GM18502 (cell line): ENCODE measurements around the gene C4BPB.

Source experiments
- ATAC-seq: cut with Tn5 transposase; IDR thresholded peaks from one replicate; pipeline ENCODE4 v1.9.1; 2021; ENCODE audit warnings: mild to moderate bottlenecking; ENCODE audit not compliant: unreplicated experiment, poor library complexity

The C4BPB gene

GRCh38 chr1:207129053-207129452 is 40.4 kb downstream of the C4BPB start:
- ATAC-seq = no peak

DNA sequence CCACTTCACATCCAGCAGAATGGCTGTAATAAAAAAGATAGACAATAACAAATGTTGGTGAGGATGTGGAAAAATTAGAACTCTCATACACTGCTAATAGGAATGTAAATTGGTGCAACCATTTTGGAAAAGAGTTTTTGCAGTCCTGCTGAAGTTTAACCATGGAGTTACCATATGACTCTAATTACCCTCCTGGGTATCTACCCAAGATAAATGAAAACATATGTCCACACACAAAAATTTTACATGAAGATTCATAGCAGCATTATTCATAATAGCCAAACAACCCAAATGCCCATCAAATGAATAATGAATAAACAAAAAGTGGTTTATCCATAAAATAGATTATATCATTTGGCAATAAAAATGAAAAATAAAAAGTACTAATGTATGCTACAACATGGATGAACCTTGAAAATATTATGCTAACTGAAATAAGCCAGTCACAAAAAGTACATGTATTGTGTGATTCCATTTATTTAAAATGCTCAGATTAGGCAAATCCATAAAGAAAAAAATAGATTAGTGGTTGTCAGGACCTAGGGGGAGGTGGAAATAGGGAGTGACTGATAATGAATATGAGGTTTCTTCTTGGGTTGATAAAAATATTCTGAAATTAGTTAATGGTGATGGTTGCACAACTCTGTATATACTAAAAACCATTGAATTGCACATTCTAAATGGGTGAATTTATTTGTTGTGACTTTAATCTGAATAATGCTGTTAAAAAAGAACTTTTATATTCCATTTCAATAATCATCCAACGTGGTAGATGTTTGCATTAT is 41.8 kb downstream of the C4BPB start:
- ATAC-seq = no peak

GRCh38 chr1:207131163-207131562 is 42.5 kb downstream of the C4BPB start:
- no peak for ATAC-seq

- ATAC-seq = no peak
Measured at GRCh38 chr1:207134581-207134980, 45.9 kb downstream of the C4BPB start.

DNA sequence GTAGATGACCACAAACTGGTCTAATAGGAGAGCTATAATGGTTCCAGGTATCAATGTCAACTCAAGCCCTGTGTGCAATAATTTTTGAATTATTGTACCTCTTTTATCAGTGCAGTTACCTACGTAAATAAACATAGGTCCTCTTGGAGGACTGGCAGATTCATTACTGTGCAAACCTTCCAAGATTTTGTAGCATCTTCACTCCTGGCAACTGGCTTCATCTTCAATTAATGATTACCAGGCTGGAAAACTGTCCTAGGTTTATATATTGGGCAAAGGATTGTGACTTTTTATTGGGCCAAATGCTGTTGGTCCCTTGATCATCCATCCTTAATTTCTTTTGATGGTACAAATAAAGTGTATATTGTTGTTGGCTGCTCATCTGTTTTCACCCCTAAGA is 51.0 kb downstream of the C4BPB start:
- no peak for ATAC-seq

DNA sequence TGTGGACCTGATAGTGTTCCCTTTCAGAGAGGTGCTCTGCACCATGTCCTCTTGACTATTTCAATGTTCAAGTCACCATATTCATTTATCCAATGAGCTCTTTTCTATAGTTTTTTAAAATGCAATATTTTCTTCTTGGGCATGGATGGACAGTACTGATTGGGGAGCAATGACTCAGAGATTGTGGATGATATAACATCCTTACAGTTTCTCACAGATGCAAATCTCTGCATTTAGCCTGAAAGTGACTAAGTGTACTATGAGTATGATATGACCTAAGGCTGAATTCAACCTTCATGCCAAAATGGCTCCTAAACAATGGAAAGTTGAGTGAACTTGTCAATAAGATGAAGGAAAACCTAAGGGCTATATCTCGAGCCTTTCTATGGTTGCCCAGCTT is 51.9 kb downstream of the C4BPB start:
- ATAC-seq = no peak

DNA sequence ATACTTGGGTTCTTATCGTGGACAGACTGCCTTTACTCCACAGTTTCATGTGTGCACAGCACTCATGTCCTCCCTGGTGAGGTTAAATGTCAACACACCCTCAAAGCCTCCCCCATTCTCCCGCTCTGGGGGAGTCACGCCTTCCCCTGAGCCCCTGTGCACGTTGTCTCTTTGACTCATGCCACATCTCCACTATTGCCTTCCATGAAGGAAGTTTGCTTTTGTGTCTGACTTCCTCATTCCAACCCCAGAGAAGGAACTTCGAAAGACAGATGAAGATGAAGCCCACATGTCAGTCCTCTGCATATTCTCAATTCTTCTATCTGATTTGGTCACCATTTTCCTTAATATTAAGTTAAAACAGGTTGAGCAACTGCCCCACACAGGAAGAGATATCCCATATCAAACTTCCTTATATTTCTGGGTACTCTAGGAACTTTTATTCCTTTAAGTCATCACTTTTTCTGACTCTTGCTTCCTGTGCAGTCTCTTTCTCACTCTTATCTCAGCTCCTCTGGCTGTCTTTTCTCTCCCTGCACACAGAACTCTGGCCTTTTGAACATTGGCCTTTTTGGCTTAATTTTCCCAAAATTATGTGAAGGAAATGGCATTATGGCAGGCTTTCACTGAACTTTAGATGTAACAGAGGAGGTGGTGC is 56.9 kb downstream of the C4BPB start:
- ATAC-seq = no peak
